Measurements from ENCODE around the gene DAP.
"Not testable (repeated sequence)": the region's sequence is repeated elsewhere in the genome, so short reads cannot be mapped to it uniquely, and the experiment has no call there.

Gene DAP

GRCh38 chr5:10671041-10672008 lies 89.7 kb downstream of the DAP start:
- no peak for DNase-seq (ENCODE audit: low spot score)

- no peak for DNase-seq (ENCODE audit: low spot score)
These were observed 91.1 kb downstream of the DAP start for GRCh38 chr5:10669983-10670382.

- DNase-seq (ENCODE audit: low spot score): no peak
These were observed 92.3 kb downstream of the DAP start for GRCh38 chr5:10668697-10669096.

GRCh38 chr5:10667431-10668057 lies 93.5 kb downstream of the DAP start:
- DNase-seq (ENCODE audit: low spot score): no peak

- DNase-seq (ENCODE audit: low spot score): no peak
These were observed 94.3 kb downstream of the DAP start for GRCh38 chr5:10666531-10667299.

GRCh38 chr5:10665799-10666198 lies 95.2 kb downstream of the DAP start:
- DNase-seq (ENCODE audit: low spot score): no peak

GRCh38 chr5:10664180-10664769 lies 96.8 kb downstream of the DAP start:
- not testable (repeated sequence) for DNase-seq (ENCODE audit: low spot score)

- peak; percentile 55 for DNase-seq (ENCODE audit: low spot score)
These were observed 97.4 kb downstream of the DAP start for GRCh38 chr5:10663489-10664179.

GRCh38 chr5:10662661-10663488 lies 98.2 kb downstream of the DAP start:
- DNase-seq (ENCODE audit: low spot score): no peak

GRCh38 chr5:10662083-10662482 lies 99.0 kb downstream of the DAP start:
- no peak for DNase-seq (ENCODE audit: low spot score)

- DNase-seq (ENCODE audit: low spot score): no peak
These were observed 99.6 kb downstream of the DAP start for GRCh38 chr5:10661401-10661800.

- no peak for DNase-seq (ENCODE audit: low spot score)
These were observed 100.2 kb downstream of the DAP start for GRCh38 chr5:10660720-10661387.

- no peak for DNase-seq (ENCODE audit: low spot score)
These were observed 100.9 kb downstream of the DAP start for GRCh38 chr5:10660135-10660534.

GRCh38 chr5:10658265-10658664 lies 102.8 kb downstream of the DAP start:
- DNase-seq (ENCODE audit: low spot score): no peak

GRCh38 chr5:10655972-10656830 lies 104.8 kb downstream of the DAP start:
- no peak for DNase-seq (ENCODE audit: low spot score)

GRCh38 chr5:10655161-10655971 lies 105.7 kb downstream of the DAP start:
- DNase-seq (ENCODE audit: low spot score): no peak

- DNase-seq (ENCODE audit: low spot score): no peak
These were observed 106.5 kb downstream of the DAP start for GRCh38 chr5:10654566-10654965.

- no peak for DNase-seq (ENCODE audit: low spot score)
These were observed 107.2 kb downstream of the DAP start for GRCh38 chr5:10653751-10654400.

Data from iPS-NIHi11 (cell line).